B cell (primary cell): Measurements from ENCODE around the gene ASTN1.

ENCODE experiments used
- EZH2 ChIP-seq: IDR thresholded peaks from 2 replicates; pipeline ENCODE4 v1.6.1; 2012; ENCODE audit warnings: borderline replicate concordance, low read depth, mild to moderate bottlenecking, moderate library complexity, low read length; ENCODE audit not compliant: insufficient read depth, poor library complexity, severe bottlenecking
- TF ChIP-seq, protein P1 (sequence below): fragments of 200-600 bp; IDR thresholded peaks from one replicate; pipeline ENCODE4 v1.8.0; 2022; ENCODE audit warnings: antibody characterized with exemption, mild to moderate bottlenecking

DNA sequence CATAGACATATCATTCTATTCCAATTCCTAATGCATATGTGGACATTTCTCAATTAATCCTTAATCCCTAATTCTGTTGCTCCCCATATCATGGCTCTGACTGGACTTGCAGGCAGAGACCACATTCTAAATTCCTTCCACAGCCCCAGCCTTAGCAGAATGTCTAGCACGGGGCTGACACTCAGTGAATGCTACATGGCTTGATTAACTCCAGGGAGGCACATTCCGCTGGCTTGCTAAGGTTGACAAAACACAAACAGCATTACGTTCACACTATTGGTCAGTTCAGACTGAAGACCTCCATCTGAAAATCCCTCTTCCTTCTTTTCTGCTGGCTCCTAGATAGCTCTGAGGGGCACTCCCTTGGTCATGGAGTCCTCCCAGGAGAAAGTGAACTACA is 119.4 kb downstream of the ASTN1 start:
- TF ChIP-seq, protein P1, sequence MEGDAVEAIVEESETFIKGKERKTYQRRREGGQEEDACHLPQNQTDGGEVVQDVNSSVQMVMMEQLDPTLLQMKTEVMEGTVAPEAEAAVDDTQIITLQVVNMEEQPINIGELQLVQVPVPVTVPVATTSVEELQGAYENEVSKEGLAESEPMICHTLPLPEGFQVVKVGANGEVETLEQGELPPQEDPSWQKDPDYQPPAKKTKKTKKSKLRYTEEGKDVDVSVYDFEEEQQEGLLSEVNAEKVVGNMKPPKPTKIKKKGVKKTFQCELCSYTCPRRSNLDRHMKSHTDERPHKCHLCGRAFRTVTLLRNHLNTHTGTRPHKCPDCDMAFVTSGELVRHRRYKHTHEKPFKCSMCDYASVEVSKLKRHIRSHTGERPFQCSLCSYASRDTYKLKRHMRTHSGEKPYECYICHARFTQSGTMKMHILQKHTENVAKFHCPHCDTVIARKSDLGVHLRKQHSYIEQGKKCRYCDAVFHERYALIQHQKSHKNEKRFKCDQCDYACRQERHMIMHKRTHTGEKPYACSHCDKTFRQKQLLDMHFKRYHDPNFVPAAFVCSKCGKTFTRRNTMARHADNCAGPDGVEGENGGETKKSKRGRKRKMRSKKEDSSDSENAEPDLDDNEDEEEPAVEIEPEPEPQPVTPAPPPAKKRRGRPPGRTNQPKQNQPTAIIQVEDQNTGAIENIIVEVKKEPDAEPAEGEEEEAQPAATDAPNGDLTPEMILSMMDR = no peak
- no peak for TF ChIP-seq EZH2
